Measurements from ENCODE around the gene P2RX2. TPM values are rescaled to one million over a fixed set of nuclear protein-coding genes. Genes with fewer than 3 reads are reported as not detected.

The P2RX2 gene
- total and polyA plus RNA-seq, 9 donors: 0.12 to 1.5 (median 0.23) TPM; not detected in 6

DNA sequence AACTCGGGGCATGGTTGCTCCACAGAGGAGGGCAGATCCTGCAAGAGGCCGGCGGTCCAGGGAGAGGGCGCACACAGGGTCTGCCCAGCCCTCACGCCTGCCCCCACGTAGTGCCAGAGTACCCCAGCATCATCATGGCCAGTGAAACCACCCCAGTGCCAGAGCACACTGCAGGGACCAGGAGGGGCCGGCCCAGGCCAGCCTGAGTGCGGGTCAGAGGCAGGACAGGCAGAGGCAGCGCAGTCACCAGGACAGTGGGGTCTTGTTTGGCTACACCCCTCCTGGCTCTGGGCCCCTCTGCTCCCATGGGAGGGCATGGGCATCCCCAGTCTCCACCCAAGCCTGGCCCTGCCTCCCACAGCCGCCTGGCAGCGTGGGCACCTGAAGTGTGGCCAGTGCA lies 42.9 kb upstream of the P2RX2 start:
- WGBS (ENCODE audit: insufficient coverage): 95% methylated on average over 9 of the region's 11 CpGs
- H3K36me3 ChIP-seq (ENCODE audit: control insufficient read depth, insufficient read depth, low read length): peaks cover 67% of the 10 kb centered on the region

DNA sequence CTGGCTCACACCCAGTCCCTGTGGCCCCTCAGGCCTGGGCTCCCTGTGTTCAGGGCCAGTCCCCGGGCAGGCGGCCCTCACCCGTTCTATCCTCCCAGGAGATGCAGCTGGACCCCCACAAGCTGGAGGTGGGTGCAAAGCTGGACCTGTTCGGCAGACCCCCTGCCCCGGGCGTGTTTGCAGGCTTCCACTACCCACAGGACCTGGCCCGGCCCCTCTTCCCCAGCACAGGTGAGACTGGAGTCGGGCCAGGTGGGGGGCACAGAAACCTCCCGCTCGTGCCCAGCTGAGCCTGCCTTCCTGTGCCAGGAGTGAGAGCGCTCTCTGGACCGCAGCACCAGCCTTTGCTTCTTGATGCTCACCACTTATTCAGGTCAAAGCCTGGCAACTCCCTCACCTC lies 41.9 kb upstream of the P2RX2 start:
- H3K4me3 ChIP-seq (ENCODE audit: low read length): no peak overlapping the region
- 94% methylated on average over 12 of the region's 12 CpGs for WGBS (ENCODE audit: insufficient coverage)
- peaks cover 7% of the 10 kb centered on the region for H3K4me1 ChIP-seq (ENCODE audit: control insufficient read depth, insufficient read depth, low read length)
- peaks cover 64% of the 10 kb centered on the region for H3K36me3 ChIP-seq (ENCODE audit: control insufficient read depth, insufficient read depth, low read length)
- no peaks in the 10 kb centered on the region for H3K9me3 ChIP-seq (replicated peaks; ENCODE audit: control insufficient read depth, low read depth, low read length)
- no peak overlapping the region for H3K27ac ChIP-seq (ENCODE audit: low read length)
- no peak for DNase-seq
- H3K27me3 ChIP-seq (ENCODE audit: control insufficient read depth, insufficient read depth, low read length): peaks cover 8% of the 10 kb centered on the region

More for the DNA sequence above, 42.9 kb upstream of the P2RX2 start:
- no peak for DNase-seq
- no peaks in the 10 kb centered on the region for H3K27me3 ChIP-seq (ENCODE audit: control insufficient read depth, insufficient read depth, low read length)
- H3K4me1 ChIP-seq (ENCODE audit: control insufficient read depth, insufficient read depth, low read length): peaks cover 7% of the 10 kb centered on the region
- no peak overlapping the region for H3K4me3 ChIP-seq (ENCODE audit: low read length)
- no peaks in the 10 kb centered on the region for H3K9me3 ChIP-seq (replicated peaks; ENCODE audit: control insufficient read depth, low read depth, low read length)
- no peak overlapping the region for H3K27ac ChIP-seq (ENCODE audit: low read length)

DNA sequence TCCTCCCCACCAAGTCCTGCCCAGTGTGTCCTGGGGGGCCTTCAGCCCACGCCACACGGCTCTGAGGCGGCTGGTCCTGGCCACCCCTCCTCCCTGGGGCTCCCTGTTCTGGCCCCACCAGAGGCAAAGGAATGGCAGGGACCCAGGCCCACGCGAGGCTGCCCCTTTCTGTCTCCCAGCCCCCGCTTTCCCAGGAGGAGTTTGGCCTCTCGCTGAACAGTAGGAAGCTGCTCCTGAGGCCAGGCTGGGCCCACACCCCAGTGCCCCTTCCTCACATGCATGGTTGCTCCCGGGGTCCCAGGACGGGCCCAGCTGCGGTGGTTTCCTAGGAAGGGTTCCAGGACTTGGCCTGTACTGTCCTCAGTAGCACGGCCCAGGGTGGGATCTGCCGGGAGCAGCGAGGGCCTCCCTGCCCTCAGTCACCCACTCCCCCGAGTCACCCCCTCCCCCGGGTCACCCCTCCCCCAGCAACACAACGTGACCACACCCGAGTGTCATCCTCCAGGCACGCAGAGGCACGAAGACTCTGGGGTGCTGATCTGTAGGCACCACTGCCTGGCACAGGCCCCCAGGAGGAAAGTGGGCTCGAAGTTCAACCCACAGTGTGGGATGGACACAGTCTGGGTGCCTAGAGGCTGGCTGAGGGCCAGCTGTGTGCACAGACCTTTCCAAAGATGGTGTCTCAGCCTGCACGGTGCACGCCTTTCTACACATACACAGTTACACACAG lies 41.2 kb upstream of the P2RX2 start:
- H3K9me3 ChIP-seq (replicated peaks; ENCODE audit: control insufficient read depth, low read depth, low read length): no peaks in the 10 kb centered on the region
- 79% methylated on average over 17 of the region's 22 CpGs for WGBS (ENCODE audit: insufficient coverage)

DNA sequence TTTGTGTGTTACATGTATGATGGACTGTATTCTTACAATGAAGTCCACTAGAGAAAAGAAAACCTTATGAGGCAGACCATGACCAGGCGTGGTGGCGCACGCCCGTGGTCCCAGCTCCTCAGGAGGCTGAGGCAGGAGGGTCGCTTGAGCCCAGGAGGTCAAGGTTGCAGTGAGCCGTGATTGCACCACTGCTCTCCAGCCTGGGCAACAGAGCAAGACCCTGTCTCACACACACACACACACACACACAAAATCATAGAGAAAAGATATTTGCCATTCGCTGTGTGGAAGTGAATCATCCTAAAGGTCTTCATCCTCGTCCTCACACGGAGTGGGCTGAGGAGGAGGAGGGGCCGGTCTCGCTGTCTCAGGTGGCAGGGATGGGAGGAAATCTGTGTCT lies 40.5 kb upstream of the P2RX2 start:
- Histone ChIP-seq H3K27me3 (ENCODE audit: control insufficient read depth, insufficient read depth, low read length) (peaks cover 17% of the 10 kb centered on the region), H3K4me3 (ENCODE audit: low read length) (no peak overlapping the region), H3K27ac (ENCODE audit: low read length) (no peak overlapping the region), H3K9me3 (replicated peaks; ENCODE audit: control insufficient read depth, low read depth, low read length) (no peaks in the 10 kb centered on the region), H3K36me3 (ENCODE audit: control insufficient read depth, insufficient read depth, low read length) (peaks cover 50% of the 10 kb centered on the region), H3K4me1 (ENCODE audit: control insufficient read depth, insufficient read depth, low read length) (peaks cover 5% of the 10 kb centered on the region)
- 55% methylated on average over 5 of the region's 11 CpGs for WGBS (ENCODE audit: insufficient coverage)
- no peak for DNase-seq

More for the DNA sequence above, 41.2 kb upstream of the P2RX2 start:
- DNase-seq: no peak
- H3K27ac ChIP-seq (ENCODE audit: low read length): no peak overlapping the region
- H3K4me3 ChIP-seq (ENCODE audit: low read length): no peak overlapping the region
- H3K36me3 ChIP-seq (ENCODE audit: control insufficient read depth, insufficient read depth, low read length): peaks cover 58% of the 10 kb centered on the region
- H3K27me3 ChIP-seq (ENCODE audit: control insufficient read depth, insufficient read depth, low read length): peaks cover 13% of the 10 kb centered on the region
- H3K4me1 ChIP-seq (ENCODE audit: control insufficient read depth, insufficient read depth, low read length): peaks cover 2% of the 10 kb centered on the region

DNA sequence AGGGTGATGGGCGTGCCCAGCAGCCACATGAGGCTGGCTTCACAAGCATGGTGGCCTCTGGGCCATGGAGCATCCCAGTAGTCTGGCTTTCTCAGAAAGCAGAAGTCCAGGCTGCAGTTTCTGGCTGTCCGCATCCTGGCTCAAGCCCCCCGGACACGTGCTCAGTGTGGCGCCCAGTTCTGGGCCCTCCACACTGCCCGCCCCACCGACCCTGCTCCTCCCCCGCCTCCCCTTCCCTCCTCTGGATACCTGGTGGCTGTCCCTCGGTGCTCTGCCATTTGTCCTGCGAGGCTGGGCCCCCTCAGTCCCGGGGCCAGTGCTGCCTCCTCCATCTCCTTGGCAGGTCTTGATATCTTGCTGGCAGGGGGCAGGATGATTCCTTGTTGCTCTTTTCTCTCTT lies 39.8 kb upstream of the P2RX2 start:
- DNase-seq: no peak
- peaks cover 43% of the 10 kb centered on the region for H3K36me3 ChIP-seq (ENCODE audit: control insufficient read depth, insufficient read depth, low read length)
- H3K4me1 ChIP-seq (ENCODE audit: control insufficient read depth, insufficient read depth, low read length): peaks cover 5% of the 10 kb centered on the region
- H3K27ac ChIP-seq (ENCODE audit: low read length): no peak overlapping the region
- WGBS (ENCODE audit: insufficient coverage): 73% methylated on average over 7 of the region's 11 CpGs
- H3K4me3 ChIP-seq (ENCODE audit: low read length): no peak overlapping the region
- H3K27me3 ChIP-seq (ENCODE audit: control insufficient read depth, insufficient read depth, low read length): peaks cover 19% of the 10 kb centered on the region
- no peaks in the 10 kb centered on the region for H3K9me3 ChIP-seq (replicated peaks; ENCODE audit: control insufficient read depth, low read depth, low read length)

DNA sequence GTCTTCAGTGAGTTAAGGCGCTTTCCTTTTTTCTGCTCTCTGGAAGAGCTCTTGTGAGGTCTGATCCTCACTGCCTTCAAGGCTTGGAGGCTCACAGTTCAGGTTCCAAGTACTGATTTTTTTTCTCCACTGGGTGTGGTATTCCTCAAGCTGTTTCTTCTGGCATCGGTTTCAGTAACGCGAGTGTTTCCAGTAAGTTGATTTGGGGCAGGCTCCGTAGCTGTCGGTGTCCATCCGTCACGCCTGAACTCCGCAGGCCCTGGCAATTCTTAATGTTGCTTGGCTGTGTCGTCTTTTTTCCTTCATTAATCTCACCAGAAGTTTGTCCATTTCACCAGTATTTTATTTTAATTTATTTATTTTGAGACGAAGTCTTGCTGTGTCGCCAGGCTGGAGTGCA lies 38.8 kb upstream of the P2RX2 start:
- 52% methylated on average over 4 of the region's 12 CpGs for WGBS (ENCODE audit: insufficient coverage)
- Histone ChIP-seq H3K4me1 (ENCODE audit: control insufficient read depth, insufficient read depth, low read length) (peaks cover 5% of the 10 kb centered on the region), H3K9me3 (replicated peaks; ENCODE audit: control insufficient read depth, low read depth, low read length) (no peaks in the 10 kb centered on the region), H3K27ac (ENCODE audit: low read length) (no peak overlapping the region), H3K27me3 (ENCODE audit: control insufficient read depth, insufficient read depth, low read length) (peaks cover 23% of the 10 kb centered on the region), H3K4me3 (ENCODE audit: low read length) (no peak overlapping the region), H3K36me3 (ENCODE audit: control insufficient read depth, insufficient read depth, low read length) (peaks cover 34% of the 10 kb centered on the region)
- DNase-seq: peak; percentile 78

DNA sequence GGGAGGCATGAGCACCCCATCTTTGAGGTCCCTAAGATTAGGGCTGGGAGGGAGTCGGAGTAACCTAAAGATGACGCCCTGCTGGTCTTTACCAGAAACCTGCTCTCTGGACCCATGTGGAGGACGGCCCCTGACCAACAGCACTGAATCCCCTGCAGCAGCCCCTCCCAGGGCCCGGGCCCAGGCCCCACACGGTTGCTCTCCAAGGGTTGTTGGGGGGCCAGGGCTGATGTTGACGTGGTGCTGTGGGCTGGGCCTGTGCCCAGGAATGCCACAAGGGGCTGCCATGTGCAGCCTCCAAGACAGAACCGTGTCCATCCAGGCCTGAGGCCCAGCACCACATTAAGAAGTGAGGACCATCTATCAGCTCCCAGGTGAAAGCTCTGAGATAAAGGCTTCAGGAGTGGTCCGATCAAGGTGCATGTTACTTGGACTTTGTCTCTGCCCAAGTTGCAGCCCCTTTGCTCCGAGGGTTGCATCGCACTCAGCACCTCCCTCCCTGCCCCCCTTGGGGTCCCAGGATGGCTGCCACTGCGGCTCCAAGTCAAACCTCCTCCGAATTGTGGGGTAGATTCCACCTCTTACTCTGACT lies 37.8 kb upstream of the P2RX2 start:
- no peak for DNase-seq
- 79% methylated on average over 6 of the region's 12 CpGs for WGBS (ENCODE audit: insufficient coverage)
- Histone ChIP-seq H3K36me3 (ENCODE audit: control insufficient read depth, insufficient read depth, low read length) (peaks cover 27% of the 10 kb centered on the region), H3K9me3 (replicated peaks; ENCODE audit: control insufficient read depth, low read depth, low read length) (no peaks in the 10 kb centered on the region), H3K27ac (ENCODE audit: low read length) (no peak overlapping the region), H3K4me3 (ENCODE audit: low read length) (no peak overlapping the region), H3K4me1 (ENCODE audit: control insufficient read depth, insufficient read depth, low read length) (peaks cover 5% of the 10 kb centered on the region), H3K27me3 (ENCODE audit: control insufficient read depth, insufficient read depth, low read length) (peaks cover 25% of the 10 kb centered on the region)

DNA sequence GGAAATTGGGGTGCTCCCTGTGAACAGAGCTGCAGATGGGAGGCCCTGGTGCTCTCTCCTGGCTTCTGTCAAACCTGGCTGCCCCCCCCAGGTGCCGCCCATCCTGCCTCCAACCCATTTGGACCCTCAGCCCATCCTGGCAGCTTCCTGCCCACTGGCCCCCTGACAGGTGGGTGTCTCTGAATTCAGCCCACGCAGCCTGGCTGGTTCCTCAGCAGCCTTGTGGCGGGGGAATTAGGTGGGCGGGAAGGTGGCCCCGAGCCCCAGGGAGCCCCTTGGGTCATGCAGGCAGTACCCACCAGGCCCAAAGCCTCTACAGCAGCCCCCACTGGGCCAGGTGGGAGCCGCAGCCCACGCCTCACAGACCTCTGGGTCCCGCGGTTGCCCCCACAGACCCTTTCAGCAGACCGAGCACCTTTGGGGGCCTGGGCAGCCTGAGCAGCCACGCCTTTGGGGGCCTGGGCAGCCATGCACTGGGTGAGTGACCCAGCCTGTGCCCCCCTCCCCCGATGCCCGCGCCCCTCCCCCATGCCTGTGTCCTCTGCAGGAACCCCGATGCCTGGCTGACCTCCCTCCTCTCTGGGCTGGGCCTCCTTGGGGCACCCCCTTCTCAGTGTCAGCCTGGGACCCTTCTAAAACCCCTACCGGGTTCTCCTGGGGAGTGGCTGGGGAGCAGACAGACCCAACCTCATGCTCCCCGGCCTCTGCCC lies 37.1 kb upstream of the P2RX2 start:
- 69% methylated on average over 12 of the region's 17 CpGs for WGBS (ENCODE audit: insufficient coverage)
- Histone ChIP-seq H3K4me1 (ENCODE audit: control insufficient read depth, insufficient read depth, low read length) (peaks cover 5% of the 10 kb centered on the region), H3K36me3 (ENCODE audit: control insufficient read depth, insufficient read depth, low read length) (peaks cover 26% of the 10 kb centered on the region), H3K9me3 (replicated peaks; ENCODE audit: control insufficient read depth, low read depth, low read length) (no peaks in the 10 kb centered on the region), H3K27me3 (ENCODE audit: control insufficient read depth, insufficient read depth, low read length) (peaks cover 28% of the 10 kb centered on the region), H3K4me3 (ENCODE audit: low read length) (no peak overlapping the region), H3K27ac (ENCODE audit: low read length) (no peak overlapping the region)
- no peak for DNase-seq

DNA sequence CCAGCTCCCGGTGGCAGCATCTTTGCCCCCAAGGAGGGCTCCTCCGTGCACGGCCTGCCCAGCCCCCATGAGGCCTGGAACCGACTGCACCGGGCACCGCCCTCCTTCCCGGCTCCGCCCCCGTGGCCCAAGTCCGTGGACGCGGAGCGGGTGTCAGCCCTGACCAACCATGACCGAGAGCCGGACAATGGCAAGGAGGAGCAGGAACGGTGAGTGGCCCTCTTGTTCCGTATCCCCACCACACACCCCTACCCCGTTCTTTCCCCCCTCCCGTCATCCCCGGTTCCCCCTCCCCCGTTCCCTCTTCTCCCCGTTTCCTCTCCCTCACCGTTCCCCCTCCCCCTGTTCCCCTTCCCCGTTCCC lies 36.5 kb upstream of the P2RX2 start:
- H3K9me3 ChIP-seq (replicated peaks; ENCODE audit: control insufficient read depth, low read depth, low read length): no peaks in the 10 kb centered on the region
- H3K36me3 ChIP-seq (ENCODE audit: control insufficient read depth, insufficient read depth, low read length): peaks cover 20% of the 10 kb centered on the region
- no peak for DNase-seq
- H3K27me3 ChIP-seq (ENCODE audit: control insufficient read depth, insufficient read depth, low read length): peaks cover 29% of the 10 kb centered on the region
- H3K27ac ChIP-seq (ENCODE audit: low read length): no peak overlapping the region
- H3K4me3 ChIP-seq (ENCODE audit: low read length): no peak overlapping the region
- WGBS (ENCODE audit: insufficient coverage): 45% methylated on average over 16 of the region's 24 CpGs
- peaks cover 5% of the 10 kb centered on the region for H3K4me1 ChIP-seq (ENCODE audit: control insufficient read depth, insufficient read depth, low read length)

DNA sequence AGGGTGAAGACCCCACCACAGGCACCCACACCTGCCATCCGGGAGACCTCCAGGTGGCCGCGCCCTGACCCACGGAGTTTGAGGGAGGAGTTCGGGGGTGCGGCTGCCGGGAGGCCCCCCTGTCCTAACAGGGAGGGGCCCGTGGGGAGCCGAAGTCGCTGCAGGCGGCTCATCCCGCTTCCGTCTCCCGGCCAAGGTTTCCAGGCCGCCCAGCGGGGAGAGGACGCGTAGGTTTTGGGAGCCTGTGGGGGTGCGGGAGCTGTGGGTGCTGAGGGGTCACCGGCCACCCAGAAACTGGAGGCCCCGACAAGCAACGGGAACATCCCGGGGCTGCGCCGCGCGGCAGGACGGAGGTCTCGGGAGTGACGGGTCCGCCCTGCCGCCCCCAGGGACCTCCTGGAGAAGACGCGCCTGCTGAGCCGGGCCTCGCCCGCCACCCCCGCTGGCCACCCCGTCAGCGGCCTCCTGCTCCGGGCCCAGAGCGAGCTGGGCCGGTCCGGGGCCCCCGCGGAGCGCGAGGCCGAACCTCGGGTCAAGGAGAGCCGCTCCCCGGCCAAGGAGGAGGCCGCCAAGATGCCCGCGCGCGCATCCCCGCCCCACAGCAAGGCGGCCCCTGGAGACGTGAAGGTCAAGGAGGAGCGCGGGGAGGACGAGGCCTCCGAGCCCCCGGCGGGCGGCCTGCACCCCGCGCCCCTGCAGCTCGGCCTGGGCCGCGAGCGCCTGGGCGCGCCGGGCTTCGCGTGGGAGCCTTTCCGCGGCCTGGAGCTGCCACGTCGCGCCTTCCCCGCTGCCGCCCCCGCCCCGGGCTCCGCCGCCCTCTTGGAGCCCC lies 35.8 kb upstream of the P2RX2 start:
- WGBS (ENCODE audit: insufficient coverage): 27% methylated on average over 76 of the region's 89 CpGs
- H3K36me3 ChIP-seq (ENCODE audit: control insufficient read depth, insufficient read depth, low read length): peaks cover 13% of the 10 kb centered on the region
- H3K27me3 ChIP-seq (ENCODE audit: control insufficient read depth, insufficient read depth, low read length): peaks cover 30% of the 10 kb centered on the region
- no peak for DNase-seq
- peak overlapping the region; percentile 8 for H3K4me3 ChIP-seq (ENCODE audit: low read length)
- H3K9me3 ChIP-seq (replicated peaks; ENCODE audit: control insufficient read depth, low read depth, low read length): no peaks in the 10 kb centered on the region
- no peak overlapping the region for H3K27ac ChIP-seq (ENCODE audit: low read length)
- H3K4me1 ChIP-seq (ENCODE audit: control insufficient read depth, insufficient read depth, low read length): peaks cover 5% of the 10 kb centered on the region

Data from muscle of leg (tissue), 11 donors.